ENCODE measurements around the gene POLR1A. TPM values are rescaled to one million over a fixed set of nuclear protein-coding genes. Genes with fewer than 3 reads are reported as not detected.

The POLR1A gene
- total and polyA plus RNA-seq, 4 donors, result 3.2 to 12.3 (median 6.1) TPM

DNA sequence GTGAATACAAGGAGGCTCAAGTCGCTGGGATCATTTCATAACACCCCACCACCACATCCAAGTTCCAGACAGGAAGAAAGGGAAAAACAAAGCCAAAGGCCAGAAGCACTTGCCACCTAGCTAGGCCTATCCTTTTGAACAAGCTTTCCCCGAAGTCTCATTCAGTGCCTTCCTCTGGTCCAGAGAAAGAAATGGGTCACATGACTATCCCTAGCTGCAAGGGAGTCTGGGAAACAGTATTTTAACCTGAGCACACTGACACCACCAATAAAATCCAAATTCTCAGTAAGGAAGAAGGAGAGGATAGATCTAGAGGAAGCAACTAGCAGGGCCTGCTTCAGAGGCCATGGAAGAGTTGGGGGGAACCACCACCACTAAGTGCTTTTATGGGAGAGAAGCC, 91.2 kb downstream of the POLR1A start (continued):
- TF ChIP-seq ATF3 (IDR thresholded peaks at IDR 0.05) (no peak), GABPA (IDR thresholded peaks at IDR 0.05 in 1 of 2, conservative IDR thresholded peaks at IDR 0.05 in 1 of 2) (no peak)

- WGBS, result 78% methylated on average over 9 of the region's 9 CpGs
- DNase-seq (ENCODE audit: low spot score), result no peak
Observed at GRCh38 chr2:86012007-86012712, 93.5 kb downstream of the POLR1A start.

GRCh38 chr2:86011449-86011941, 94.2 kb downstream of the POLR1A start:
- no peak for DNase-seq (ENCODE audit: low spot score)
- H3K9ac ChIP-seq (ENCODE audit: low read depth in 1 of 2, low read length in 2 of 2), result no peak overlapping the region
- TF ChIP-seq, protein P1, sequence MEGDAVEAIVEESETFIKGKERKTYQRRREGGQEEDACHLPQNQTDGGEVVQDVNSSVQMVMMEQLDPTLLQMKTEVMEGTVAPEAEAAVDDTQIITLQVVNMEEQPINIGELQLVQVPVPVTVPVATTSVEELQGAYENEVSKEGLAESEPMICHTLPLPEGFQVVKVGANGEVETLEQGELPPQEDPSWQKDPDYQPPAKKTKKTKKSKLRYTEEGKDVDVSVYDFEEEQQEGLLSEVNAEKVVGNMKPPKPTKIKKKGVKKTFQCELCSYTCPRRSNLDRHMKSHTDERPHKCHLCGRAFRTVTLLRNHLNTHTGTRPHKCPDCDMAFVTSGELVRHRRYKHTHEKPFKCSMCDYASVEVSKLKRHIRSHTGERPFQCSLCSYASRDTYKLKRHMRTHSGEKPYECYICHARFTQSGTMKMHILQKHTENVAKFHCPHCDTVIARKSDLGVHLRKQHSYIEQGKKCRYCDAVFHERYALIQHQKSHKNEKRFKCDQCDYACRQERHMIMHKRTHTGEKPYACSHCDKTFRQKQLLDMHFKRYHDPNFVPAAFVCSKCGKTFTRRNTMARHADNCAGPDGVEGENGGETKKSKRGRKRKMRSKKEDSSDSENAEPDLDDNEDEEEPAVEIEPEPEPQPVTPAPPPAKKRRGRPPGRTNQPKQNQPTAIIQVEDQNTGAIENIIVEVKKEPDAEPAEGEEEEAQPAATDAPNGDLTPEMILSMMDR (IDR thresholded peaks at IDR 0.05; ENCODE audit: low read depth, low read length, missing input control), result no peak
- TF ChIP-seq JUND (IDR thresholded peaks at IDR 0.05) (no peak), GABPA (IDR thresholded peaks at IDR 0.05 in 1 of 2, conservative IDR thresholded peaks at IDR 0.05 in 1 of 2) (no peak), FOXA2 (IDR thresholded peaks at IDR 0.05) (no peak), NR2F2 (IDR thresholded peaks at IDR 0.05) (no peak), ATF3 (IDR thresholded peaks at IDR 0.05) (no peak), RXRA (IDR thresholded peaks at IDR 0.05) (no peak), REST (IDR thresholded peaks at IDR 0.05) (no peak), TAF1 (conservative IDR thresholded peaks at IDR 0.05) (no peak), HNF4G (IDR thresholded peaks at IDR 0.05) (no peak), YY1 (IDR thresholded peaks at IDR 0.05) (no peak)
- TF ChIP-seq, protein P2, sequence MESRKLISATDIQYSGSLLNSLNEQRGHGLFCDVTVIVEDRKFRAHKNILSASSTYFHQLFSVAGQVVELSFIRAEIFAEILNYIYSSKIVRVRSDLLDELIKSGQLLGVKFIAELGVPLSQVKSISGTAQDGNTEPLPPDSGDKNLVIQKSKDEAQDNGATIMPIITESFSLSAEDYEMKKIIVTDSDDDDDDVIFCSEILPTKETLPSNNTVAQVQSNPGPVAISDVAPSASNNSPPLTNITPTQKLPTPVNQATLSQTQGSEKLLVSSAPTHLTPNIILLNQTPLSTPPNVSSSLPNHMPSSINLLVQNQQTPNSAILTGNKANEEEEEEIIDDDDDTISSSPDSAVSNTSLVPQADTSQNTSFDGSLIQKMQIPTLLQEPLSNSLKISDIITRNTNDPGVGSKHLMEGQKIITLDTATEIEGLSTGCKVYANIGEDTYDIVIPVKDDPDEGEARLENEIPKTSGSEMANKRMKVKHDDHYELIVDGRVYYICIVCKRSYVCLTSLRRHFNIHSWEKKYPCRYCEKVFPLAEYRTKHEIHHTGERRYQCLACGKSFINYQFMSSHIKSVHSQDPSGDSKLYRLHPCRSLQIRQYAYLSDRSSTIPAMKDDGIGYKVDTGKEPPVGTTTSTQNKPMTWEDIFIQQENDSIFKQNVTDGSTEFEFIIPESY (IDR thresholded peaks at IDR 0.05), result no peak
- H3K4me3 ChIP-seq (ENCODE audit: low read depth in 1 of 3, low read length in 3 of 3), result no peak overlapping the region
- H3K27ac ChIP-seq (ENCODE audit: low read depth in 1 of 2, low read length in 2 of 2), result no peak overlapping the region
- no peaks in the 10 kb centered on the region for H3K4me1 ChIP-seq (ENCODE audit: control insufficient read depth in 4 of 4, insufficient read depth in 4 of 4, low read length in 3 of 4)
- H3K9me3 ChIP-seq (ENCODE audit: control insufficient read depth in 4 of 4, low read length in 3 of 4), result peaks cover 0 to 8% (median 6%) of the 10 kb centered on the region in 4 donors
- no peaks in the 10 kb centered on the region for H3K36me3 ChIP-seq (ENCODE audit: control insufficient read depth in 4 of 4, insufficient read depth in 3 of 4, low read depth in 1 of 4, low read length in 3 of 4)
- 91% methylated on average over 9 of the region's 9 CpGs for WGBS
- H3K27me3 ChIP-seq (ENCODE audit: control insufficient read depth in 4 of 4, insufficient read depth in 4 of 4, low read length in 3 of 4), result no peaks in the 10 kb centered on the region

More at GRCh38 chr2:86012007-86012712, 93.5 kb downstream of the POLR1A start:
- Histone ChIP-seq H3K4me1 (ENCODE audit: control insufficient read depth in 4 of 4, insufficient read depth in 4 of 4, low read length in 3 of 4) (no peaks in the 10 kb centered on the region), H3K9me3 (ENCODE audit: control insufficient read depth in 4 of 4, low read length in 3 of 4) (peaks cover 0 to 8% (median 6%) of the 10 kb centered on the region in 4 donors), H3K27me3 (ENCODE audit: control insufficient read depth in 4 of 4, insufficient read depth in 4 of 4, low read length in 3 of 4) (no peaks in the 10 kb centered on the region), H3K9ac (ENCODE audit: low read depth in 1 of 2, low read length in 2 of 2) (no peak overlapping the region), H3K4me3 (ENCODE audit: low read depth in 1 of 3, low read length in 3 of 3) (no peak overlapping the region), H3K27ac (ENCODE audit: low read depth in 1 of 2, low read length in 2 of 2) (no peak overlapping the region), H3K36me3 (ENCODE audit: control insufficient read depth in 4 of 4, insufficient read depth in 3 of 4, low read depth in 1 of 4, low read length in 3 of 4) (no peaks in the 10 kb centered on the region)
- TF ChIP-seq RAD21 (IDR thresholded peaks at IDR 0.05), result no peak
